Neural cell (in vitro differentiated cells): ENCODE measurements around the gene ZNF444.

Source experiments
- CTCF ChIP-seq: fragments of 450-650 bp; IDR thresholded peaks from 2 replicates; pipeline ENCODE4 v1.5.1; 2014; ENCODE audit warnings: antibody characterized with exemption, mild to moderate bottlenecking, moderate library complexity; ENCODE audit not compliant: poor library complexity, severe bottlenecking
- EZH2 ChIP-seq: fragments of 200-600, 300-800 bp; shearing (Covaris generic), sonication (generic); IDR thresholded peaks from 2 replicates; pipeline ENCODE4 v1.6.1; 2014; ENCODE audit warnings: antibody characterized with exemption, low read length, borderline replicate concordance, mild to moderate bottlenecking; ENCODE audit not compliant: insufficient read depth, poor library complexity, severe bottlenecking
- POLR2AphosphoS5 ChIP-seq: IDR thresholded peaks from 2 replicates; pipeline ENCODE4 v1.6.1; 2012
- TAF1 ChIP-seq: IDR thresholded peaks from 2 replicates; pipeline ENCODE4 v1.6.1; 2012; ENCODE audit warnings: low read depth

- TF ChIP-seq CTCF (no peak), TAF1 (no peak), EZH2 (no peak), POLR2AphosphoS5 (no peak)
These were observed 41.2 kb upstream of the ZNF444 start for GRCh38 chr19:56099638-56100539.
